C4-2B (cell line): ENCODE measurements around the gene DHX16.
A peak's percentile ranks its signal among the peaks of the same experiment; 100 is the strongest.
"Not testable (repeated sequence)": the region's sequence is repeated elsewhere in the genome, so short reads cannot be mapped to it uniquely, and the experiment has no call there.

Source experiments
- H3K27ac ChIP-seq: fragments of 450-650 bp; 2 replicates; pipeline ENCODE4 v1.5.1; 2017
- ZFX ChIP-seq: fragments of 450-650 bp; IDR thresholded peaks from 2 replicates; pipeline ENCODE4 v1.6.1; 2017
- TF ChIP-seq, protein P1 (sequence below): fragments of 450-650 bp; conservative IDR thresholded peaks from 2 replicates; pipeline ENCODE4 v1.5.1; 2017; ENCODE audit warnings: mild to moderate bottlenecking

The DHX16 gene

DNA sequence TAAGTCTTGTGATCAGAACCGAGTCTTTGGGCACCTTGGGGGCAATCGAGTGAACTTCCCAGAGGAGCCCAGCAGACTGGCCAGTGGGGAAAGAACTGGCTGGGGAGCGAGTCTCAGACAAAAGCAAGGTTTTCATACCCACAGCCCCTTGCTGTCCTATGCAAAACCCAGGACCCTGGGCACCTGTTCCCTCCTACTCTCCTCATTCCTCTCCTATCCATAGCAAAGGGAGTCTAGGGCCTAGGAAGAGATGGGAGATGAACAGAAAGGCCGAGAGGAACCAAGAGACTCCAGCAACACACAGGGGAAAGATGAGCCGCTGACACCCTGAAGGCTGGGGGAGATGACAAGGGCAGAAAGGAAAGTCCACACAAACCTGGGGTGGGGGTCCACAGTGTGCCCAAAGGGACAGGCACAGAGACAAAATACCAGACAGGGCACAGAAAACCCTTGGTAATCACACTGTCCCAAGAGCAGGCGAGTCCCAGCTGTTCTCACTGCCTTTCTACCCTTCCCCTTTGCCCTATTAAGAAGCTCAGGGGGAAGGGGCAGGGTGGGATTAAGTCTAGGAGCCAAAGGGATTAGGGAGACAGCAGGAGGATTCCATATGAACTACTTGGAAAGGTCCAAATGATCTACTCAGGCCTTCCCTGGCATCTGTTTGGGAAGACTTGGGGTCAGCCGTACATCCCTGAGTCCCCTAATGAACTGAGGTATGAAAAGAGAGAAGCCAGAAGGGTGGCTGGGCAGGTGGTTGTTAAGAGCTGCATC lies 7.1 kb upstream of the DHX16 start:
- no peak for TF ChIP-seq ZFX
- TF ChIP-seq, protein P1, sequence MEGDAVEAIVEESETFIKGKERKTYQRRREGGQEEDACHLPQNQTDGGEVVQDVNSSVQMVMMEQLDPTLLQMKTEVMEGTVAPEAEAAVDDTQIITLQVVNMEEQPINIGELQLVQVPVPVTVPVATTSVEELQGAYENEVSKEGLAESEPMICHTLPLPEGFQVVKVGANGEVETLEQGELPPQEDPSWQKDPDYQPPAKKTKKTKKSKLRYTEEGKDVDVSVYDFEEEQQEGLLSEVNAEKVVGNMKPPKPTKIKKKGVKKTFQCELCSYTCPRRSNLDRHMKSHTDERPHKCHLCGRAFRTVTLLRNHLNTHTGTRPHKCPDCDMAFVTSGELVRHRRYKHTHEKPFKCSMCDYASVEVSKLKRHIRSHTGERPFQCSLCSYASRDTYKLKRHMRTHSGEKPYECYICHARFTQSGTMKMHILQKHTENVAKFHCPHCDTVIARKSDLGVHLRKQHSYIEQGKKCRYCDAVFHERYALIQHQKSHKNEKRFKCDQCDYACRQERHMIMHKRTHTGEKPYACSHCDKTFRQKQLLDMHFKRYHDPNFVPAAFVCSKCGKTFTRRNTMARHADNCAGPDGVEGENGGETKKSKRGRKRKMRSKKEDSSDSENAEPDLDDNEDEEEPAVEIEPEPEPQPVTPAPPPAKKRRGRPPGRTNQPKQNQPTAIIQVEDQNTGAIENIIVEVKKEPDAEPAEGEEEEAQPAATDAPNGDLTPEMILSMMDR: no peak
- no peak overlapping the region for H3K27ac ChIP-seq

DNA sequence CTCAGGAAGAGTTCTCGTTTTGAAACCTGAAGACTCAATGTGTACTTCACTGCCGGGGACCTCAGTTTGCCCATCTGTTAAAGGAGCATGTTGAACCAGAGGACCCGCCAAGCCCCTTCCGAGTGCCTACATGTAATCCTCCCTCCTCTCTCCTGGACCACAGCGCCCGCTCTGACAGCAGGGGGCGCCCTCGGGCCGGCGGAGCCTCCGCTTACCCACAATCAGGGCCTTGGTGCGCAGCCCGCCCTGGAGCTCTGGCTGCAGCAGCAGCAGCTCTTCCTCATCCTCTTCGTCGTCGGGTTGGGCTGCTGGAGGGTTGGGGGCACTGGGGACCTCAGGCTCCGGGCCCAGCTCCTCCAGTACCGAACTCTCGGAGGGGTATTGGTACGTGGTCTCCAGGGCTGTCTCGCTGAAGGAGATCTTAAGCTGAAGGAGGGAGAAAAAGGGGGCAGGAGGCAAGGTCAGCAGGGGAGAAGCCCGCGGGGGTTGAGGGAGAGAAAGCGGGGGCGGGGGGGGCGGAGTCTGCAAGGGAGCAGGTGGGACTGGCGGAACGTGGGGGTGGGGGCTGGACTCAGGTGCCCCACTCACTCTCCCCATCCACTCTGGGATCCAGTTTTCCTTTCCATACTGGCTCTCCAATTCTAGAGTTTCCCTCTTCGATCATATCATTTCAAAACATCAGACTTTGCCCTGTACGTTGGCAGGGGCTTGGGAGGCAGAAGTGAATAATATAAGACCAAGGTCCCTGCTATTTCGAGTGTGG lies 6.3 kb upstream of the DHX16 start:
- H3K27ac ChIP-seq: no peak overlapping the region
- TF ChIP-seq, protein P1: peak; percentile 98
- no peak for TF ChIP-seq ZFX

DNA sequence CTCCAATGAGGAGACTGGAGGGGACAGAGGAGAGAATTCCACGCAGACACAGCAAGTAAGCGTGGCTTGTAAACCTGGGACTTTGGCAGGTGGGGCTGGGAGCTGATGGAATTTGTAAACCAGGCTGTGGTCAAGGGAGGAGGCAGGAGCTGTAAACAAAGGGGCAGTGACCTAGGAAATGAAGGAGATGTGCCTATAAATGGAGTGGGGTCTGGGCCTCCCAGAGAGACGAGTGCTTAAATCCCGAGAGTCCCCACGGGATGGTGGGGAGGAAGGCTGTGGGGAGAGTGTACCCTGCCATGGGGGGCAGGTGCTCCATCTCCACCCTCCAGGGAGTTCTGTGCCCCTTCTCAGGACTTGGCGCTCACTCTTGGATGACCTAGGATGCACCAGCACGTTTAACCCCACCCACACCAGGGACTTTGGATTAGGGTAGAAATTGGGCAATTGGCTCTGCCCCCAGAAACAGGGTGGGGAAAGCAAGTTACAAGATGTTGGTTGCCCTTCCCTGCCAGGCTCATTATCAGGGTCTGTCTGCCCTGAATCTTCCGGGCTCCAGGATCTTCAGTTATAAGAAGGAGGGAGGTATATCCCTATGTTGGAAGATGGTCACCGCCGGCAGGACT lies 4.0 kb upstream of the DHX16 start:
- TF ChIP-seq, protein P1: no peak
- TF ChIP-seq ZFX: no peak
- H3K27ac ChIP-seq: no peak overlapping the region

GRCh38 chr6:30670760-30671527 lies 1.9 kb downstream of the DHX16 start:
- no peak for TF ChIP-seq ZFX
- TF ChIP-seq, protein P1: no peak
- no peak overlapping the region for H3K27ac ChIP-seq

GRCh38 chr6:30666300-30666699 lies 6.5 kb downstream of the DHX16 start:
- H3K27ac ChIP-seq: not testable (repeated sequence)

GRCh38 chr6:30664994-30665767 lies 7.6 kb downstream of the DHX16 start:
- TF ChIP-seq, protein P1: no peak
- TF ChIP-seq ZFX: no peak
- H3K27ac ChIP-seq: no peak overlapping the region

DNA sequence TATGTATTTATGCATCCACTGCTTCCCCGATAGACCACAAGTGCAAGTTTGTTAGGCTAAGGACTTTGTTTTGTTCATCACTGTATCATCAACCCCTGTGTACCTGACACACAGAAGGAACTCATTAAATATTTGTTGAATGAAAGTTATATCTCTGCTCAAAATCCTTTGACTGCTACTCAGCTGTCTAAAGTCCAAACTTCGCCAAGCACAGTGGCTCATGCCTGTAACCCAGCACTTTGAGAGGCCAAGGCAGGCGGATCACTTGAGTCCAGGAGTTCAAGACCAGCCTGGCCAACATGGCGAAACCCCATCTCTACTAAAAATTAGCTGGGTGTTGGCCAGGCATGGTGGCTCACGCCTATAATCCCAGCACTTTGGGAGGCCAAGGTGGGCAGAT lies 14.9 kb downstream of the DHX16 start:
- H3K27ac ChIP-seq: not testable (repeated sequence)
